Right atrium auricular region (tissue), 2 donors: ENCODE data around the gene SCYL1. TPM values are rescaled to one million over a fixed set of nuclear protein-coding genes. Genes with fewer than 3 reads are reported as not detected.

Source experiments
- DNase-seq: peaks from one replicate; pipeline ENCODE4 v3.0.0-alpha.2; 2019; ENCODE audit warnings: low spot score
- H3K27ac ChIP-seq, 2 donors: fragments of 200-600 bp; sonication (generic); 1 replicate in 1 of 2; 2 replicates in 1 of 2; pipeline ENCODE4 v1.5.1; 2016 to 2019
- H3K27me3 ChIP-seq, 2 donors: fragments of 200-600 bp; sonication (generic); one replicate each; pipeline versions ENCODE4 v1.5.1 to v1.6.0; 2017 to 2019
- H3K36me3 ChIP-seq: fragments of 200-600 bp; sonication (generic); one replicate; pipeline ENCODE4 v1.5.1; 2016
- H3K4me1 ChIP-seq, 2 donors: fragments of 200-600 bp; sonication (generic); one replicate each; pipeline versions ENCODE4 v1.5.1 to v1.6.0; 2017 to 2019
- H3K4me3 ChIP-seq, 2 donors: fragments of 200-600 bp; sonication (generic); 1 replicate in 1 of 2; 2 replicates in 1 of 2; pipeline ENCODE4 v1.5.1; 2017 to 2019; ENCODE audit warnings: mild to moderate bottlenecking in 1 of 2, moderate library complexity in 1 of 2
- H3K9me3 ChIP-seq, 2 donors: fragments of 200-600 bp; sonication (generic); one replicate each; pipeline ENCODE4 v1.5.1; 2019
- CTCF ChIP-seq, 2 donors: fragments of 200-600 bp; sonication (generic); IDR thresholded peaks; one replicate each; pipeline ENCODE4 v1.5.1; 2019; ENCODE audit warnings: antibody characterized with exemption in 2 of 2
- total RNA-seq, 2 donors: library from RNA; depleted of rRNA; stranded (reverse); fragments of >200 nt; gene quantifications; one replicate each; pipeline ENCODE4 v1.1.0, GENCODE V29; 2016

Gene SCYL1
- total RNA-seq, 2 donors from 2014 or later = 71.8 to 89.7 TPM

- peaks cover 0 to 97% of the 10 kb centered on the region in 2 donors for H3K4me1 ChIP-seq
These were observed 32.6 kb upstream of the SCYL1 start for GRCh38 chr11:65492387-65492636.

GRCh38 chr11:65492637-65493366, 32.1 kb upstream of the SCYL1 start:
- Histone ChIP-seq H3K9me3 (no peaks in the 10 kb centered on the region), H3K27ac (peak overlapping the region; percentile 95 to 100), H3K4me1 (peaks cover 0 to 94% of the 10 kb centered on the region in 2 donors), H3K27me3 (no peaks in the 10 kb centered on the region), H3K4me3 (peak overlapping the region in 1 of 2 donors; percentile 5), H3K36me3 (no peaks in the 10 kb centered on the region)
- DNase-seq = peak; percentile 94
- no peak for TF ChIP-seq CTCF (IDR thresholded peaks at IDR 0.05)

More at GRCh38 chr11:65492387-65492636, 32.6 kb upstream of the SCYL1 start:
- Histone ChIP-seq H3K27ac (peak overlapping the region; percentile 95 to 100), H3K36me3 (no peaks in the 10 kb centered on the region), H3K27me3 (no peaks in the 10 kb centered on the region), H3K9me3 (no peaks in the 10 kb centered on the region), H3K4me3 (peak overlapping the region in 1 of 2 donors; percentile 5)
- no peak for TF ChIP-seq CTCF (IDR thresholded peaks at IDR 0.05)
- DNase-seq = no peak

- peak; percentile 98 for DNase-seq
- H3K27ac ChIP-seq = peak overlapping the region; percentile 95 to 100
- no peaks in the 10 kb centered on the region for H3K9me3 ChIP-seq
- peaks cover 0 to 86% of the 10 kb centered on the region in 2 donors for H3K4me1 ChIP-seq
- no peak for TF ChIP-seq CTCF (IDR thresholded peaks at IDR 0.05)
- H3K4me3 ChIP-seq = peak overlapping the region in 1 of 2 donors; percentile 5
- H3K27me3 ChIP-seq = no peaks in the 10 kb centered on the region
- no peaks in the 10 kb centered on the region for H3K36me3 ChIP-seq
These were observed 31.3 kb upstream of the SCYL1 start for GRCh38 chr11:65493367-65494176.

GRCh38 chr11:65496304-65497140, 28.4 kb upstream of the SCYL1 start:
- H3K9me3 ChIP-seq = no peaks in the 10 kb centered on the region
- H3K36me3 ChIP-seq = peaks cover 14% of the 10 kb centered on the region
- peak overlapping the region; percentile 95 to 100 for H3K27ac ChIP-seq
- H3K4me1 ChIP-seq = peaks cover 0 to 56% of the 10 kb centered on the region in 2 donors
- no peak for DNase-seq
- H3K4me3 ChIP-seq = peak overlapping the region; percentile 16 to 36
- TF ChIP-seq CTCF (IDR thresholded peaks at IDR 0.05) = no peak
- no peaks in the 10 kb centered on the region for H3K27me3 ChIP-seq

GRCh38 chr11:65497141-65498041, 27.5 kb upstream of the SCYL1 start:
- Histone ChIP-seq H3K27ac (peak overlapping the region; percentile 97 to 100), H3K9me3 (no peaks in the 10 kb centered on the region), H3K4me3 (peak overlapping the region; percentile 75 to 79), H3K4me1 (peaks cover 0 to 48% of the 10 kb centered on the region in 2 donors), H3K27me3 (no peaks in the 10 kb centered on the region), H3K36me3 (peaks cover 22% of the 10 kb centered on the region)
- peak in 1 of 2 donors; percentile 29 for TF ChIP-seq CTCF (IDR thresholded peaks at IDR 0.05)
- peak; percentile 99 for DNase-seq
